ENCODE measurements around the gene MYO18B.

GRCh38 chr22:25908755-25909154 lies 166.8 kb downstream of the MYO18B start:
- TF ChIP-seq FOS (IDR thresholded peaks at IDR 0.05; ENCODE audit: low read depth, low read length) (no peak), ELK1 (IDR thresholded peaks at IDR 0.05; ENCODE audit: borderline replicate concordance, low read depth, low read length) (no peak), POLR2A (IDR thresholded peaks at IDR 0.05; ENCODE audit: low read depth, low read length) (no peak), RAD21 (IDR thresholded peaks at IDR 0.05; ENCODE audit: low read length) (no peak)
